Endothelial cell of umbilical vein (primary cell): ENCODE results near the gene SCAI. TPM values are rescaled to one million over a fixed set of nuclear protein-coding genes. Genes with fewer than 3 reads are reported as not detected.

ENCODE experiments used
- BruUV-seq: library from RNA; stranded (reverse); fragments of 400-500 nt; replicated peaks from 2 replicates; lab custom pipeline; 2021; lab: Mats Ljungman, UMichigan
- CTCF ChIA-PET: fragments of 300-600, 350-600 bp; sonication (Branson Sonifier 250); formaldehyde crosslinking; loops from one replicate; lab custom pipeline; 2021; ENCODE audit warnings: antibody characterized with exemption, inconsistent platforms; lab: Charles Lee
- POLR2A ChIA-PET: fragments of 300-600, 350-600 bp; sonication (Branson Sonifier 250); formaldehyde crosslinking; loops from one replicate; lab custom pipeline; 2021; ENCODE audit warnings: antibody characterized with exemption, inconsistent platforms; lab: Charles Lee
- DNase-seq: peaks from one replicate; pipeline ENCODE4 v3.0.0-alpha.2; 2011; ENCODE audit warnings: low read depth, low spot score
- FAIRE-seq: peaks from 2 replicates; lab custom pipeline; 2011; peaks lifted over from hg19 to GRCh38; lab: Jason Lieb, UNC
- H2AFZ ChIP-seq: 2 replicates; pipeline ENCODE4 v1.6.0; 2012; ENCODE audit warnings: low read depth, low read length, control low read depth, inconsistent platforms
- H3K27ac ChIP-seq: 2 replicates; pipeline ENCODE4 v1.5.1; 2011; ENCODE audit warnings: low read depth, mild to moderate bottlenecking, control low read depth, low read length, moderate library complexity; ENCODE audit not compliant: insufficient read depth
- H3K27me3 ChIP-seq, 2 experiments: 2 replicates each; pipeline versions ENCODE4 v1.6.0 to v1.6.1; 2011; ENCODE audit warnings: low read length in 2 of 2, mixed read lengths in 1 of 2; ENCODE audit not compliant: control insufficient read depth in 2 of 2, insufficient read depth in 2 of 2
- H3K36me3 ChIP-seq, 2 experiments: 2 replicates in 1 of 2; 3 replicates in 1 of 2; pipeline ENCODE4 v1.5.1; 2011; ENCODE audit warnings: low read length in 2 of 2, mild to moderate bottlenecking in 1 of 2, moderate library complexity in 1 of 2; ENCODE audit not compliant: control insufficient read depth in 2 of 2, insufficient read depth in 2 of 2; ENCODE audit errors: extremely low read depth in 1 of 2
- H3K4me1 ChIP-seq: 3 replicates; pipeline ENCODE4 v1.5.1; 2011; ENCODE audit warnings: mild to moderate bottlenecking, low read length; ENCODE audit not compliant: control insufficient read depth, insufficient read depth; ENCODE audit errors: extremely low read depth
- H3K4me2 ChIP-seq: 2 replicates; pipeline ENCODE4 v1.6.1; 2011; ENCODE audit warnings: low read length, control low read depth, mixed read lengths; ENCODE audit not compliant: insufficient read depth
- H3K4me3 ChIP-seq, 3 experiments: fragments of 200-600 bp in 1 of 3; sonication (generic), shearing (Covaris generic) in 1 of 3; replicated peaks in 1 of 3; 2 replicates each; pipeline ENCODE4 v1.5.1; 2011 to 2016; ENCODE audit warnings: control low read depth in 3 of 3, low read length in 3 of 3, mild to moderate bottlenecking in 2 of 3, inconsistent platforms in 1 of 3, low read depth in 1 of 3, moderate library complexity in 1 of 3; ENCODE audit not compliant: insufficient read depth in 1 of 3
- H3K79me2 ChIP-seq: 2 replicates; pipeline ENCODE4 v1.6.0; 2012; ENCODE audit warnings: low read length, inconsistent platforms; ENCODE audit not compliant: control insufficient read depth, insufficient read depth
- H3K9ac ChIP-seq: replicated peaks from 2 replicates; pipeline ENCODE3; 2011; ENCODE audit warnings: low read length, control low read depth; ENCODE audit not compliant: insufficient read depth; ENCODE audit errors: extremely low read depth
- H3K9me1 ChIP-seq: replicated peaks from 3 replicates; pipeline ENCODE4 v1.6.0; 2011; ENCODE audit warnings: mild to moderate bottlenecking, low read length; ENCODE audit not compliant: control insufficient read depth, insufficient read depth; ENCODE audit errors: extremely low read depth
- H3K9me3 ChIP-seq: replicated peaks from 2 replicates; pipeline ENCODE4 v1.5.1; 2012; ENCODE audit warnings: low read length, inconsistent platforms; ENCODE audit not compliant: control insufficient read depth, insufficient read depth
- H4K20me1 ChIP-seq: replicated peaks from 2 replicates; pipeline ENCODE3; 2011; ENCODE audit warnings: mild to moderate bottlenecking, low read length; ENCODE audit not compliant: control insufficient read depth, insufficient read depth; ENCODE audit errors: extremely low read depth
- EZH2 ChIP-seq: IDR thresholded peaks from 2 replicates; pipeline ENCODE4 v1.6.1; 2012; ENCODE audit warnings: borderline replicate concordance, low read depth, mild to moderate bottlenecking, moderate library complexity, low read length, inconsistent platforms; ENCODE audit not compliant: severe bottlenecking
- FOS ChIP-seq: IDR thresholded peaks from 2 replicates; pipeline ENCODE4 v1.6.1; 2011; ENCODE audit warnings: mild to moderate bottlenecking, low read length, moderate library complexity, borderline replicate concordance; ENCODE audit not compliant: insufficient read depth
- GATA2 ChIP-seq: IDR thresholded peaks from 2 replicates; pipeline ENCODE4 v1.7.0; 2011; ENCODE audit warnings: low read depth, mild to moderate bottlenecking, moderate library complexity, mixed read lengths, low read length; ENCODE audit not compliant: insufficient read length, insufficient read depth
- JUN ChIP-seq: IDR thresholded peaks from 2 replicates; pipeline ENCODE4 v1.6.1; 2011; ENCODE audit warnings: borderline replicate concordance, low read depth; ENCODE audit not compliant: insufficient read length, insufficient read depth
- MAX ChIP-seq: IDR thresholded peaks from 2 replicates; pipeline ENCODE4 v1.6.1; 2011; ENCODE audit not compliant: insufficient read depth, insufficient read length
- MYC ChIP-seq: IDR thresholded peaks from one replicate; pipeline ENCODE4 v1.6.1; 2011; ENCODE audit warnings: mild to moderate bottlenecking, low read depth, low read length
- POLR2A ChIP-seq: IDR thresholded peaks from 2 replicates; pipeline ENCODE4 v1.6.1; 2012; ENCODE audit warnings: low read depth, mild to moderate bottlenecking, control low read depth, low read length
- POLR2AphosphoS5 ChIP-seq: IDR thresholded peaks from 2 replicates; pipeline ENCODE4 v1.6.1; 2012; ENCODE audit warnings: low read depth, mild to moderate bottlenecking, control low read depth, low read length, moderate library complexity; ENCODE audit not compliant: insufficient read depth
- dilution Hi-C: fragments of 300-500 bp; cut with MboI; formaldehyde crosslinking; loops from one replicate; pipeline ENCODE4 v1.15.0; 2019; ENCODE audit warnings: low sequenced_read_pairs; ENCODE audit not compliant: extremely low pct_ligation_motif_present
- intact Hi-C: fragments of 100-400 bp; cut with micrococcal nuclease; formaldehyde crosslinking; loops from one replicate; pipeline ENCODE4 v1.10.0; 2022
- polyA plus RNA-seq, 4 experiments: library from polyadenylated mRNA; depleted of rRNA in 3 of 4; stranded (reverse) in 3 of 4; unstranded in 1 of 4; fragments of >200 nt; gene quantifications; 2 replicates each; pipeline versions ENCODE4 v1.2.1 to v1.2.3, GENCODE V29; 2011 to 2012; ENCODE audit warnings: missing spikeins in 1 of 4
- total RNA-seq: library from RNA; stranded (reverse); gene quantifications from 2 replicates; pipeline ENCODE4 v1.2.3, GENCODE V29; 2021
- TF ChIP-seq, protein P1 (sequence below), 2 donors: IDR thresholded peaks; 1 replicate in 1 of 2; 2 replicates in 1 of 2; pipeline ENCODE4 v1.5.1; 2011; ENCODE audit warnings: low read length in 2 of 2, mild to moderate bottlenecking in 2 of 2, moderate library complexity in 2 of 2, control low read depth in 1 of 2, inconsistent platforms in 1 of 2, low read depth in 1 of 2; ENCODE audit not compliant: insufficient read depth in 1 of 2; ENCODE audit errors: extremely low read depth in 1 of 2

Gene SCAI
- total and polyA plus RNA-seq, 2 donors (not counting 3 experiments of a cell fraction or from before 2014, with no cell fraction given) = 2.0 to 9.3 TPM

DNA sequence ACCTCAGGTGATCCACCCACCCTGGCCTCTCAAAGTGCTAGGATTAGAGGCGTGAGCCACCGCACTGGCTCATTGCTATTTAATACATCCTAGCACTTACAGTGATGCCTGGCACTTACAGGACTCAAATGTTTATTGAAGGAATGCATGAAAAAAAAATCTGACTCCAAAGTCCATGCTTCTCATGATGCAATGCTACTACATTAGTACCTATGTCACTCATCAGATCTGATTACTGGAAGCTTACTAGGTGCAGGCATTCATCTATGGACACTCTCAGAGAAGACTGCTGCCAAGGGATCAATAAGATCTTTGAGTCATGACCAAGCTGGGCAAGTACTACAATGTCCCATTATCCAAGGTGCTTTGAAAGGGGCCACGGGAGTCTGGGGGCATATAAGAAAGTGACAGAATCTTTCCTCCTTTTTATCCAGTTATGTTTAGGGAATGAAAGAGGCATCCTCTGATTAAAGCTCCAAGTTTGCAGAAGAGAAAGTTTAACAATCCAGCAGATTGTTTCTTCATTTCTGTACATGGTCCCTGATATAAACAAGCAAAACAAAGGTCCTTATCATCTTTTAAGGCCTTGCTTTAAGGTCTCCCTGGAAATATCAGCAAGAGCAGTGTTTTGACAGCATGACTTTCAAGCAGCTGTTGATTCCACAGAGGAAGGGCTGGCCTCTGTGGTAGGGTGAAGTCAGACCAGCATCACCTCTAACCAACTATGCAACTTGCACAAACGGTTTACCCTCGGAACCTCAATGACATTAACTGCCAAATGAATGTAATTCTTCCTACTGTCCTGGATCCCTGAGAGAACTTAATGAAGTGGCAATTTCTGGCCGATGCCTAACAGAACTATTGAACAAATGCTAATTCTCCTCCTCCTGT, 245.5 kb downstream of the SCAI start:
- no peak for FAIRE-seq
- H3K27ac ChIP-seq = no peak overlapping the region
- dilution Hi-C loops = no loop called here

More for the DNA sequence above, 245.5 kb downstream of the SCAI start:
- Histone ChIP-seq H3K79me2 (no peaks in the 10 kb centered on the region), H3K27me3 (no peaks in the 10 kb centered on the region), H3K9me3 (no peaks in the 10 kb centered on the region), H3K4me3 (no peak overlapping the region), H2AFZ (no peak overlapping the region), H3K9ac (no peak overlapping the region), H4K20me1 (no peaks in the 10 kb centered on the region), H3K4me1 (peaks cover 8% of the 10 kb centered on the region), H3K36me3 (peaks cover 0 to 12% of the 10 kb centered on the region in 2 experiments), H3K9me1 (no peaks in the 10 kb centered on the region), H3K4me2 (no peak overlapping the region)
- BruUV-seq = no TSS peak
- intact Hi-C loops = no loop called here
- TF ChIP-seq EZH2 (no peak), MAX (no peak), MYC (no peak), JUN (no peak), GATA2 (no peak), FOS (no peak), POLR2AphosphoS5 (no peak), POLR2A (no peak)
- TF ChIP-seq, protein P1, sequence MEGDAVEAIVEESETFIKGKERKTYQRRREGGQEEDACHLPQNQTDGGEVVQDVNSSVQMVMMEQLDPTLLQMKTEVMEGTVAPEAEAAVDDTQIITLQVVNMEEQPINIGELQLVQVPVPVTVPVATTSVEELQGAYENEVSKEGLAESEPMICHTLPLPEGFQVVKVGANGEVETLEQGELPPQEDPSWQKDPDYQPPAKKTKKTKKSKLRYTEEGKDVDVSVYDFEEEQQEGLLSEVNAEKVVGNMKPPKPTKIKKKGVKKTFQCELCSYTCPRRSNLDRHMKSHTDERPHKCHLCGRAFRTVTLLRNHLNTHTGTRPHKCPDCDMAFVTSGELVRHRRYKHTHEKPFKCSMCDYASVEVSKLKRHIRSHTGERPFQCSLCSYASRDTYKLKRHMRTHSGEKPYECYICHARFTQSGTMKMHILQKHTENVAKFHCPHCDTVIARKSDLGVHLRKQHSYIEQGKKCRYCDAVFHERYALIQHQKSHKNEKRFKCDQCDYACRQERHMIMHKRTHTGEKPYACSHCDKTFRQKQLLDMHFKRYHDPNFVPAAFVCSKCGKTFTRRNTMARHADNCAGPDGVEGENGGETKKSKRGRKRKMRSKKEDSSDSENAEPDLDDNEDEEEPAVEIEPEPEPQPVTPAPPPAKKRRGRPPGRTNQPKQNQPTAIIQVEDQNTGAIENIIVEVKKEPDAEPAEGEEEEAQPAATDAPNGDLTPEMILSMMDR (IDR thresholded peaks at IDR 0.05; ENCODE audit: extremely low read depth in 1 of 2, insufficient read depth in 1 of 2, low read depth in 1 of 2, low read length in 2 of 2) = no peak
- POLR2A ChIA-PET = no interaction called here
- no peak for DNase-seq
- CTCF ChIA-PET = no interaction called here
